OCI-LY3 (cell line): ENCODE measurements around the gene RBM10.

Experiments used
- H2AFZ ChIP-seq: fragments of 200-600, 300-600 bp; shearing (Covaris generic); 2 replicates; pipeline ENCODE4 v1.6.0; 2014; ENCODE audit warnings: antibody characterized with exemption, low read depth, low read length
- H3K27ac ChIP-seq: fragments of 200-600, 300-600 bp; sonication (generic); 2 replicates; pipeline ENCODE4 v1.5.1; 2014; ENCODE audit warnings: mild to moderate bottlenecking, low read length, moderate library complexity, mixed read lengths
- H3K27me3 ChIP-seq: fragments of 200-600, 300-600 bp; sonication (generic); 2 replicates; pipeline ENCODE4 v1.6.1; 2014; ENCODE audit warnings: low read depth, low read length, mixed read lengths
- H3K36me3 ChIP-seq: fragments of 200-600, 300-600 bp; sonication (generic); replicated peaks from 2 replicates; pipeline ENCODE3; 2014; ENCODE audit warnings: low read depth, low read length, mixed read lengths
- H3K4me1 ChIP-seq: fragments of 300-600, 200-600 bp; sonication (generic); 2 replicates; pipeline ENCODE4 v1.6.1; 2014; ENCODE audit warnings: low read length, mixed read lengths
- H3K4me2 ChIP-seq: fragments of 200-600, 300-600 bp; sonication (generic); 2 replicates; pipeline ENCODE4 v1.6.1; 2014; ENCODE audit warnings: low read length, mixed read lengths
- H3K4me3 ChIP-seq: fragments of 300-600, 200-600 bp; sonication (generic); 2 replicates; pipeline ENCODE4 v1.5.1; 2014; ENCODE audit warnings: antibody characterized with exemption, mild to moderate bottlenecking, low read length, moderate library complexity
- H3K79me2 ChIP-seq: fragments of 300-600, 200-600 bp; shearing (Covaris generic); 2 replicates; pipeline ENCODE4 v1.6.1; 2014; ENCODE audit warnings: mild to moderate bottlenecking, low read length, mixed read lengths
- H3K9ac ChIP-seq: fragments of 300-600, 200-600 bp; shearing (Covaris generic); 2 replicates; pipeline ENCODE4 v1.6.0; 2014; ENCODE audit warnings: mild to moderate bottlenecking, low read length, moderate library complexity
- H3K9me3 ChIP-seq: fragments of 200-600, 300-600 bp; shearing (Covaris generic); 2 replicates; pipeline ENCODE4 v1.6.1; 2014; ENCODE audit warnings: low read length, mixed read lengths; ENCODE audit not compliant: insufficient read depth
- H4K20me1 ChIP-seq: fragments of 200-600, 300-600 bp; sonication (generic); 2 replicates; pipeline ENCODE4 v1.6.1; 2016; ENCODE audit warnings: low read length, mixed read lengths; ENCODE audit not compliant: insufficient read depth
- CTCF ChIP-seq: fragments of 200-600, 300-600 bp; sonication (generic); IDR thresholded peaks from 2 replicates; pipeline ENCODE4 v1.5.1; 2014; ENCODE audit warnings: antibody characterized with exemption, low read length, low read depth
- EZH2phosphoT487 ChIP-seq: fragments of 200-600 bp; shearing (Covaris generic); IDR thresholded peaks from 2 replicates; pipeline ENCODE4 v1.6.1; 2018; ENCODE audit warnings: antibody characterized with exemption, mixed run types, low read depth

The RBM10 gene

GRCh38 chrX:47194194-47194787, 49.3 kb downstream of the RBM10 start:
- H3K4me2 ChIP-seq: peak overlapping the region; percentile 86
- H3K27ac ChIP-seq: peak overlapping the region; percentile 68
- H3K9ac ChIP-seq: peak overlapping the region; percentile 93
- TF ChIP-seq EZH2phosphoT487 (no peak), CTCF (no peak)
- H3K9me3 ChIP-seq: no peaks in the 10 kb centered on the region
- peaks cover 54% of the 10 kb centered on the region for H4K20me1 ChIP-seq
- H2AFZ ChIP-seq: no peak overlapping the region
- peaks cover 85% of the 10 kb centered on the region for H3K79me2 ChIP-seq
- peak overlapping the region; percentile 97 for H3K4me3 ChIP-seq
- peaks cover 25% of the 10 kb centered on the region for H3K4me1 ChIP-seq
- H3K36me3 ChIP-seq: peaks cover 56% of the 10 kb centered on the region
- H3K27me3 ChIP-seq: no peaks in the 10 kb centered on the region

DNA sequence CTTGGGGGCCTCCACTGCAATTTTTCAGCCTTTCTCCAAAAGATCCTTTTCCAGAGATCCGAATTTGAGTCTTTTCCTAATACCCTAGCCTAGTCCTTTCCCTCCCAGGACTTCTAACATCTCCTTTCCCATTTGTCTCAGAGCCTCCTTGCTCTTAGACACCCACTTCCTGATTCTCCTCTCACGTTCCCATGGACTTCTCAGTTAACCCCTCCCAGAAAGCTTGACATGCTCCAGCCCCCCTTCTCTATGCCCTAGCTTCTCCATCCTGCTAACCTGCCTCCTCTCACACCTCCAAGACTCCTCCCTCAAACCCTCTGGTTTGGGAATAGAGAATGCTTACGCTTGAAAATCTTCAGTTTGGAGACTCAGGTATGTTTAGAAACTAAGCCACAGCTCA, 51.1 kb downstream of the RBM10 start:
- no peak overlapping the region for H3K27ac ChIP-seq
- H3K36me3 ChIP-seq: peaks cover 71% of the 10 kb centered on the region
- H3K4me3 ChIP-seq: no peak overlapping the region
- no peak overlapping the region for H3K9ac ChIP-seq
- peaks cover 20% of the 10 kb centered on the region for H3K4me1 ChIP-seq
- peaks cover 88% of the 10 kb centered on the region for H3K79me2 ChIP-seq
- no peak overlapping the region for H2AFZ ChIP-seq
- no peaks in the 10 kb centered on the region for H3K9me3 ChIP-seq
- TF ChIP-seq EZH2phosphoT487 (no peak), CTCF (no peak)
- no peaks in the 10 kb centered on the region for H3K27me3 ChIP-seq
- peaks cover 54% of the 10 kb centered on the region for H4K20me1 ChIP-seq
- H3K4me2 ChIP-seq: no peak overlapping the region

DNA sequence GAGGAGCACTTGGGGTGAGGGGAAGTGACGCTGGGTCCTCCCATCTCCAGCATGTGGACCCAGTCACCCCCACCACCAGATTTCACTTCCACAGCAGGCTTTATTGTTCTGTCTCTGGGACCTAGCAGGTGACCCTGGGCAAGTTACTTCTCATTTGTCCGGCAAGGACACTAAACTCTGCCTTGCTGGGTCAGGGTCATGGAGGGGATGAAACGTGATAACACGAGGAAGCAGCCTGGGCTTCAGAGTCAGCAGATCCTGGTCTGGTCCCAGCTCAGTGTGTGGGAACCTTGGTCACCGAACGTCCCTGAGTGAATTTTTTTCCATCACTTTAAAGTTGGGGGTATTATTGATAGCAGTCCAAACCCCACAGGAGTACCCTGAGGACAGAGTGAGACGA, 52.5 kb downstream of the RBM10 start:
- Histone ChIP-seq H3K4me1 (peaks cover 20% of the 10 kb centered on the region), H2AFZ (no peak overlapping the region), H3K9me3 (no peaks in the 10 kb centered on the region), H3K27me3 (no peaks in the 10 kb centered on the region), H3K9ac (no peak overlapping the region), H3K27ac (no peak overlapping the region), H3K36me3 (peaks cover 77% of the 10 kb centered on the region), H4K20me1 (peaks cover 54% of the 10 kb centered on the region), H3K4me2 (no peak overlapping the region), H3K79me2 (peaks cover 75% of the 10 kb centered on the region), H3K4me3 (no peak overlapping the region)
- TF ChIP-seq EZH2phosphoT487 (no peak), CTCF (no peak)

GRCh38 chrX:47198026-47198686, 53.1 kb downstream of the RBM10 start:
- peaks cover 15% of the 10 kb centered on the region for H3K4me1 ChIP-seq
- no peak overlapping the region for H3K9ac ChIP-seq
- peaks cover 69% of the 10 kb centered on the region for H3K79me2 ChIP-seq
- no peak overlapping the region for H2AFZ ChIP-seq
- H3K4me3 ChIP-seq: no peak overlapping the region
- no peak for TF ChIP-seq CTCF
- no peak for TF ChIP-seq EZH2phosphoT487
- no peak overlapping the region for H3K4me2 ChIP-seq
- H3K27ac ChIP-seq: no peak overlapping the region
- H4K20me1 ChIP-seq: peaks cover 52% of the 10 kb centered on the region
- H3K27me3 ChIP-seq: no peaks in the 10 kb centered on the region
- H3K36me3 ChIP-seq: peaks cover 80% of the 10 kb centered on the region
- H3K9me3 ChIP-seq: no peaks in the 10 kb centered on the region
